Breast epithelium (tissue), 3 donors: Measurements from ENCODE around the gene AMIGO3.

Experiments used
- POLR2A ChIP-seq: fragments of 450-650 bp; IDR thresholded peaks from one replicate; pipeline ENCODE4 v1.6.1; 2016; ENCODE audit warnings: antibody characterized with exemption, mild to moderate bottlenecking, moderate library complexity
- POLR2AphosphoS5 ChIP-seq, 3 donors: sonication (generic); formaldehyde crosslinking; IDR thresholded peaks; one replicate each; pipeline ENCODE4 v1.6.1; 2017; ENCODE audit warnings: antibody characterized with exemption in 3 of 3
- TF ChIP-seq, protein P1 (sequence below), 3 donors: fragments of 450-650 bp; IDR thresholded peaks; one replicate each; pipeline ENCODE4 v1.5.1; 2016 to 2017; ENCODE audit warnings: antibody characterized with exemption in 3 of 3, mild to moderate bottlenecking in 3 of 3, moderate library complexity in 3 of 3

DNA sequence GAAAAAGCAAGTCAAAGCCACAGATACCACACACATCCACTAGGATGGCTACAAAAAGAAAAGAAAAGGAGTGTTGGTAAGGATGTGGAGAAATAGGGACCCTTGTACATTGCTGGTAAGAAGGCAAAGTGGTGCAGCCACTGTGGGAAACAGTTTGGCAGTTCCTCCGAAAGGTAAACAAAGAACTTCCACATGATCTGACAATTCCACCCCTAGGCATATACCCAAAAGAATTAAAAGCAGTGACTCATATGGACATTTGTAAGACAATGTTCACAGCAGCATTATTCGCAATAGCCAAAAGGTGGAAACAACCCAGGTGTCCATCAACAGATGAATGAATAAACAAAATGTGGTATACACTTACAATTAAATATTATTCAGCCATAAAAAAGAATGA is 26.5 kb upstream of the AMIGO3 start:
- TF ChIP-seq POLR2AphosphoS5 (IDR thresholded peaks at IDR 0.05) (no peak), POLR2A (no peak)
- TF ChIP-seq, protein P1, sequence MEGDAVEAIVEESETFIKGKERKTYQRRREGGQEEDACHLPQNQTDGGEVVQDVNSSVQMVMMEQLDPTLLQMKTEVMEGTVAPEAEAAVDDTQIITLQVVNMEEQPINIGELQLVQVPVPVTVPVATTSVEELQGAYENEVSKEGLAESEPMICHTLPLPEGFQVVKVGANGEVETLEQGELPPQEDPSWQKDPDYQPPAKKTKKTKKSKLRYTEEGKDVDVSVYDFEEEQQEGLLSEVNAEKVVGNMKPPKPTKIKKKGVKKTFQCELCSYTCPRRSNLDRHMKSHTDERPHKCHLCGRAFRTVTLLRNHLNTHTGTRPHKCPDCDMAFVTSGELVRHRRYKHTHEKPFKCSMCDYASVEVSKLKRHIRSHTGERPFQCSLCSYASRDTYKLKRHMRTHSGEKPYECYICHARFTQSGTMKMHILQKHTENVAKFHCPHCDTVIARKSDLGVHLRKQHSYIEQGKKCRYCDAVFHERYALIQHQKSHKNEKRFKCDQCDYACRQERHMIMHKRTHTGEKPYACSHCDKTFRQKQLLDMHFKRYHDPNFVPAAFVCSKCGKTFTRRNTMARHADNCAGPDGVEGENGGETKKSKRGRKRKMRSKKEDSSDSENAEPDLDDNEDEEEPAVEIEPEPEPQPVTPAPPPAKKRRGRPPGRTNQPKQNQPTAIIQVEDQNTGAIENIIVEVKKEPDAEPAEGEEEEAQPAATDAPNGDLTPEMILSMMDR (IDR thresholded peaks at IDR 0.05): no peak
